Measurements from ENCODE around the gene CDC42.

GRCh38 chr1:22133247-22133930 lies 80.9 kb downstream of the CDC42 start:
- TF ChIP-seq CTCF (IDR thresholded peaks at IDR 0.05; ENCODE audit: insufficient read depth, low read depth, low read length) (no peak), EZH2 (IDR thresholded peaks at IDR 0.05; ENCODE audit: insufficient read depth, low read length) (no peak)

All from astrocyte (in vitro differentiated cells and primary cell).